ENCODE results near the gene FAAH.

- TF ChIP-seq TCF7L2 (IDR thresholded peaks at IDR 0.05; ENCODE audit: low read depth, low read length): no peak
- no peak for TF ChIP-seq CTCF (IDR thresholded peaks at IDR 0.05)
- no peak for TF ChIP-seq REST (IDR thresholded peaks at IDR 0.05; ENCODE audit: insufficient read depth in 1 of 2, low read depth in 2 of 2, low read length in 1 of 2)
- no peak for TF ChIP-seq POLR2AphosphoS5 (IDR thresholded peaks at IDR 0.05; ENCODE audit: low read depth, low read length)
These were observed 35.3 kb downstream of the FAAH start for GRCh38 chr1:46429436-46429835.

Data from Panc1 (cell line).